Sigmoid colon (tissue), 7 donors: ENCODE measurements around the gene TAS2R8. TPM values are rescaled to one million over a fixed set of nuclear protein-coding genes. Genes with fewer than 3 reads are reported as not detected.

ENCODE experiments used
- DNase-seq: peaks from one replicate; pipeline ENCODE4 v3.0.0-alpha.2; 2019
- H3K27ac ChIP-seq, 4 donors: fragments of 200-600 bp; sonication (generic); one replicate each; pipeline ENCODE4 v1.5.1; 2016 to 2019; ENCODE audit warnings: mild to moderate bottlenecking in 1 of 4
- H3K27me3 ChIP-seq, 3 donors: fragments of 200-600 bp; sonication (generic); one replicate each; pipeline ENCODE4 v1.5.1; 2019; ENCODE audit warnings: mild to moderate bottlenecking in 1 of 3
- H3K36me3 ChIP-seq, 4 donors: fragments of 200-600 bp; sonication (generic); one replicate each; pipeline ENCODE4 v1.5.1; 2016 to 2019
- H3K4me1 ChIP-seq, 4 donors: fragments of 200-600 bp; sonication (generic); one replicate each; pipeline ENCODE4 v1.5.1; 2017 to 2019
- H3K4me3 ChIP-seq, 4 donors: fragments of 200-600 bp; sonication (generic); one replicate each; pipeline ENCODE4 v1.5.1; 2017 to 2019; ENCODE audit warnings: mild to moderate bottlenecking in 2 of 4, moderate library complexity in 1 of 4
- H3K9me3 ChIP-seq, 4 donors: fragments of 200-600 bp in 3 of 4; sonication (generic) in 3 of 4; one replicate each; pipeline versions ENCODE4 v1.5.1 to v1.6.1; 2013 to 2019
- EP300 ChIP-seq, 4 donors: sonication (generic); formaldehyde crosslinking; IDR thresholded peaks; one replicate each; pipeline ENCODE4 v1.6.1; 2017; ENCODE audit warnings: antibody characterized with exemption in 4 of 4
- POLR2A ChIP-seq, 2 donors: fragments of 450-650 bp; IDR thresholded peaks; one replicate each; pipeline ENCODE4 v1.6.1; 2016; ENCODE audit warnings: antibody characterized with exemption in 2 of 2, mild to moderate bottlenecking in 2 of 2, moderate library complexity in 2 of 2
- POLR2AphosphoS5 ChIP-seq, 4 donors: sonication (generic); formaldehyde crosslinking; IDR thresholded peaks; one replicate each; pipeline ENCODE4 v1.6.1; 2017; ENCODE audit warnings: antibody characterized with exemption in 4 of 4
- WGBS, 2 donors: extraction: QIAGEN DNeasy Blood & Tissue Kit; methylation state at CpG; one replicate each; pipeline ENCODE4 v1.1.7; 2013; 5-methylcytosine and 5-hydroxymethylcytosine counted together
- intact Hi-C: fragments of 100-400 bp; cut with DNase I; formaldehyde crosslinking; loops from one replicate; pipeline ENCODE4 v1.15.1; 2023
- polyA plus RNA-seq, 3 donors: library from polyadenylated mRNA; stranded (reverse); fragments of 200-250 nt; gene quantifications; one replicate each; pipeline ENCODE4 v1.2.3, GENCODE V29; 2013
- total RNA-seq, 4 donors: library from RNA; depleted of rRNA; stranded (reverse); fragments of >200 nt; gene quantifications; one replicate each; pipeline ENCODE4 v1.1.0, GENCODE V29; 2016
- TF ChIP-seq, protein P1 (sequence below), 4 experiments: fragments of 450-650 bp in 3 of 4; fragments of 200-600 bp in 1 of 4; IDR thresholded peaks; one replicate each; pipeline ENCODE4 v1.5.1; 2016 to 2019; ENCODE audit warnings: antibody characterized with exemption in 4 of 4, mild to moderate bottlenecking in 3 of 4, moderate library complexity in 2 of 4
- donor health status: healthy with polysubstance abuse.
- donor health status: Bipolar disorder and iron deficiency.
- donor health status: healthy.

TAS2R8 gene
- total and polyA plus RNA-seq, 7 donors = 0.49 TPM; not detected in 6

DNA sequence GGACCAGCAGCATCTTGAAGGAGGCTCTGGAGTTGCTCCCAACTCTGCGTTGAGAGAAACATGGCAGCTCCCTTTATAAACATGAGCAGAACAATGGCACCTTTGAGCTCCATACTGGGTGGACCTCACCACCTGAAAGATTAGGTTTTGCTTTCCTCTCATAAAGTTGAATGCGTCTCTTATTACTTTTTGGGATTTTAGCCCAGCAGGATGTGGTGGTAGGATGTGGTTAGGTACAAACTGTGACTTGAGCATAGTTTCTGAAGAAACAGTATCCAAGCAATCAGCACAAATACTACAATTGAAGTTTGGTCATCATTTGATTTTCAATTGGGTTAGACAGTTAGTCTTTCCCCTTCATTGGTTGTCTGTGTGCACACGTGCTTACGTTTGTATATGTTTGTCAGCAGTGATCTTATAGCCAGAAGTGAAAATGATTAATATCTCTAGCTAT lies 42.4 kb upstream of the TAS2R8 start, which contains the start of gene PRR4:
PRR4 (minus strand) TSS at position 51 of the 454 bp plus-strand sequence; CDS start at position 13, 38 bp downstream.
- Histone ChIP-seq H3K4me1 (no peaks in the 10 kb centered on the region), H3K36me3 (peaks cover 0 to 25% (median 0%) of the 10 kb centered on the region in 4 donors), H3K27me3 (no peaks in the 10 kb centered on the region), H3K4me3 (no peak within 1 kb of the TSS), H3K9me3 (no peaks in the 10 kb centered on the region), H3K27ac (no peak within 1 kb of the TSS)
- WGBS, 2 donors = 85 to 92% methylated on average over 4 of the region's 4 CpGs
- intact Hi-C loops = no loop called here
- TF ChIP-seq POLR2AphosphoS5 (IDR thresholded peaks at IDR 0.05) (no peak), EP300 (IDR thresholded peaks at IDR 0.05) (no peak), POLR2A (IDR thresholded peaks at IDR 0.05) (no peak)
- TF ChIP-seq, protein P1, sequence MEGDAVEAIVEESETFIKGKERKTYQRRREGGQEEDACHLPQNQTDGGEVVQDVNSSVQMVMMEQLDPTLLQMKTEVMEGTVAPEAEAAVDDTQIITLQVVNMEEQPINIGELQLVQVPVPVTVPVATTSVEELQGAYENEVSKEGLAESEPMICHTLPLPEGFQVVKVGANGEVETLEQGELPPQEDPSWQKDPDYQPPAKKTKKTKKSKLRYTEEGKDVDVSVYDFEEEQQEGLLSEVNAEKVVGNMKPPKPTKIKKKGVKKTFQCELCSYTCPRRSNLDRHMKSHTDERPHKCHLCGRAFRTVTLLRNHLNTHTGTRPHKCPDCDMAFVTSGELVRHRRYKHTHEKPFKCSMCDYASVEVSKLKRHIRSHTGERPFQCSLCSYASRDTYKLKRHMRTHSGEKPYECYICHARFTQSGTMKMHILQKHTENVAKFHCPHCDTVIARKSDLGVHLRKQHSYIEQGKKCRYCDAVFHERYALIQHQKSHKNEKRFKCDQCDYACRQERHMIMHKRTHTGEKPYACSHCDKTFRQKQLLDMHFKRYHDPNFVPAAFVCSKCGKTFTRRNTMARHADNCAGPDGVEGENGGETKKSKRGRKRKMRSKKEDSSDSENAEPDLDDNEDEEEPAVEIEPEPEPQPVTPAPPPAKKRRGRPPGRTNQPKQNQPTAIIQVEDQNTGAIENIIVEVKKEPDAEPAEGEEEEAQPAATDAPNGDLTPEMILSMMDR (IDR thresholded peaks at IDR 0.05) = no peak
- DNase-seq = no peak

DNA sequence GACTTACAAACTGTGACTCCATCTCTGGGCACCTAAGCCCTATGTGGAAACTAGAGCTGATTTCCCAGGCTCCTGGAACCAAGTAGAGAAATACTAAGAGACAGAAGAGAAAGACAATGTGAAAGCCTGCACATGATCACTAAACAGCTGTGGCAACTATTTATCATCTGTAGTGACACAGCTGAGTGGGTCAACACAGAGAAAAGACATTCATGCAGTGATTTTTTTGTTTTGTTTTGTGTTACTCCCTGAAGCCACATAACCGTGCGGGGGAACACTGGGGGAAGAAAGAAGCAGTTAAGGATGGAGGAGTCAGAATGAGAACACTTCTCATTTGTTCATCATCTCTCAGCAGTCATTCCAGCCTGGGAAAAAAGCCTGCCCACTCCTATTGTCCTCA lies 40.7 kb upstream of the TAS2R8 start:
- TF ChIP-seq EP300 (IDR thresholded peaks at IDR 0.05) (no peak), POLR2AphosphoS5 (IDR thresholded peaks at IDR 0.05) (no peak), POLR2A (IDR thresholded peaks at IDR 0.05) (no peak)
- TF ChIP-seq, protein P1 (IDR thresholded peaks at IDR 0.05) = no peak
- Histone ChIP-seq H3K4me3 (no peak overlapping the region), H3K9me3 (no peaks in the 10 kb centered on the region), H3K27me3 (no peaks in the 10 kb centered on the region), H3K27ac (no peak overlapping the region), H3K4me1 (no peaks in the 10 kb centered on the region), H3K36me3 (peaks cover 0 to 25% (median 0%) of the 10 kb centered on the region in 4 donors)
- DNase-seq = no peak
- 44 to 65% methylated on average over 2 of the region's 2 CpGs for WGBS, 2 donors
- intact Hi-C loops = no loop called here

DNA sequence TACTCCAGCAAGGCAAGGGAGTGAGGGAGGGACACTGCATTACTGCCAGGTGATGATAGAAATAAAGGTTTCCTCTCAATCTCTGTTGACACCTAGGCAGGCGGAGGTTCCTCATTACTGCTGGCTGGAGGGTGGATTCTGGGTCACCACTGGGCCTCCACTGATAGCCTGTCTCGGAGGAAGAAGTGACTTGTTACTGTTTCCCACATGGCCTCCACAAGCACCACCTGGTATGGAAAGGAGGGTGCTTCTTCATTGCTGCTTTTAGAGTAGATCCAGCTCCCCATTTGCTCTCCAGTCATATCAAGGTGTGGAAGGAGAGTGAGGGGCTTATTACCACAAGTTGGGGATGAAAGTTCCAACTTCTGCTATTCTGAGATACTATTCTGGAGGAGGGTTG lies 35.8 kb upstream of the TAS2R8 start:
- 95 to 98% methylated on average over 2 of the region's 2 CpGs for WGBS, 2 donors
- H3K9me3 ChIP-seq = no peaks in the 10 kb centered on the region
- TF ChIP-seq POLR2AphosphoS5 (IDR thresholded peaks at IDR 0.05) = no peak

DNA sequence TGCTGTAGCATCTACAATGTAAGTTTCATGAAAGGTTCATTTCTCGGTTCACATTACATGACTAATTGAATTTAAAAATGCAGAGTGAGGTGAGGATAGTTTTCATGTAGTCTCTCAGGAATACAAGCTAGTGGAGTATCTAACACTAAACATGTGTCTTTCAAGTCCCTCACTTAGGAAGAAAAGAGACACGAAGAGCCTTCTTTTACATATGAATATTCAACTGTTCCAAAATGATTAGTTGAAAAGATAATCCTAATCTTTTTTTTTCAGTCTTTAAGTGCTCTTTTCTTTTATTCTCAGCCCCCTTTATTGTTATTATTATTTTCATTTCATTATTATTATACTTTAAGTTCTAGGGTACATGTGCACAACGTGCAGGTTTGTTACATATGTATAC lies 31.4 kb upstream of the TAS2R8 start:
- Histone ChIP-seq H3K27me3 (no peaks in the 10 kb centered on the region), H3K27ac (no peak overlapping the region), H3K36me3 (no peaks in the 10 kb centered on the region), H3K4me3 (no peak overlapping the region), H3K9me3 (peaks cover 0 to 7% (median 0%) of the 10 kb centered on the region in 4 donors), H3K4me1 (no peaks in the 10 kb centered on the region)
- TF ChIP-seq POLR2AphosphoS5 (IDR thresholded peaks at IDR 0.05) = no peak
- TF ChIP-seq EP300 (IDR thresholded peaks at IDR 0.05) = no peak
- TF ChIP-seq, protein P1 (IDR thresholded peaks at IDR 0.05) = no peak
- no peak for TF ChIP-seq POLR2A (IDR thresholded peaks at IDR 0.05)
- DNase-seq = no peak
- WGBS, 2 donors = 90 to 93% methylated on average over 3 of the region's 3 CpGs
- intact Hi-C loops = no loop called here

More for the DNA sequence above, 35.8 kb upstream of the TAS2R8 start:
- Histone ChIP-seq H3K27me3 (no peaks in the 10 kb centered on the region), H3K4me3 (no peak overlapping the region), H3K4me1 (no peaks in the 10 kb centered on the region), H3K27ac (no peak overlapping the region), H3K36me3 (peaks cover 0 to 14% (median 0%) of the 10 kb centered on the region in 4 donors)
- intact Hi-C loops = no loop called here
- DNase-seq = no peak

DNA sequence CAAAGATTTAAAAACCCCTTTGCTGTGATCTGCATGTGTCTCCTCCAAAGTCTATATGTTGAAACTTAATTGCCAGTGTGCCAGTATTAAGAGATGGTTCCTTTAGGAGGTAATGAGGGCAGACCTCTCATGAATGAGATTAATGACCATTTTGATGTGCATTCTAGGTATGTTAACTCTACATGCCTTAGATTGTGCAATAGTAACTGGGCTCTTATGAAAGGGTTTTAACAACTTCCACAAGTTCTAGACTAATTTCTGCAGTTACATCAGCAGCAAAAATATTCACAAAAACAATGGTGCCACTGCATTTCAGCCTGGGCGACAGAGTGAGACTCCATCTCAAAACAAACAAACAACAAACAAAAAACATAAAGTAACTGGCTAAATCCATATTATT lies 22.9 kb upstream of the TAS2R8 start:
- intact Hi-C loops = no loop called here
- 97 to 99% methylated on average over 1 of the region's 1 CpG for WGBS, 2 donors
- H3K27me3 ChIP-seq = no peaks in the 10 kb centered on the region

More for the DNA sequence above, 22.9 kb upstream of the TAS2R8 start:
- H3K36me3 ChIP-seq = no peaks in the 10 kb centered on the region
- no peak for TF ChIP-seq POLR2AphosphoS5 (IDR thresholded peaks at IDR 0.05)
- TF ChIP-seq EP300 (IDR thresholded peaks at IDR 0.05) = no peak
- TF ChIP-seq, protein P1 (IDR thresholded peaks at IDR 0.05) = no peak
- TF ChIP-seq POLR2A (IDR thresholded peaks at IDR 0.05) = no peak
- DNase-seq = no peak
- H3K9me3 ChIP-seq = no peaks in the 10 kb centered on the region
- no peak overlapping the region for H3K27ac ChIP-seq
- H3K4me3 ChIP-seq = no peak overlapping the region
- no peaks in the 10 kb centered on the region for H3K4me1 ChIP-seq
